Gastroesophageal sphincter (tissue), 4 donors: ENCODE measurements around the gene EOLA2. TPM values are rescaled to one million over a fixed set of nuclear protein-coding genes. Genes with fewer than 3 reads are reported as not detected.
"Not testable (repeated sequence)": the region's sequence is repeated elsewhere in the genome, so short reads cannot be mapped to it uniquely, and the experiment has no call there.

Experiments
- ATAC-seq: fragments of 150-250 bp; one replicate; pipeline ENCODE4 v1.9.1; 2016; ENCODE audit warnings: mild to moderate bottlenecking, moderate library complexity
- H3K27ac ChIP-seq, 4 donors: fragments of 200-600 bp; sonication (generic) in 3 of 4; 1 replicate in 3 of 4; 2 replicates in 1 of 4; pipeline ENCODE4 v1.5.1; 2016 to 2019
- H3K27me3 ChIP-seq: fragments of 200-600 bp; sonication (generic); one replicate; pipeline ENCODE4 v1.5.1; 2019
- H3K36me3 ChIP-seq, 2 donors: fragments of 200-600 bp; sonication (generic); one replicate each; pipeline ENCODE4 v1.5.1; 2019; ENCODE audit warnings: control low read depth in 1 of 2
- H3K4me1 ChIP-seq, 3 donors: fragments of 200-600 bp; sonication (generic); 1 replicate in 2 of 3; 2 replicates in 1 of 3; pipeline ENCODE4 v1.5.1; 2016 to 2019; ENCODE audit warnings: control low read depth in 2 of 3
- H3K4me3 ChIP-seq, 2 donors: fragments of 200-600 bp; sonication (generic); one replicate each; pipeline ENCODE4 v1.5.1; 2019; ENCODE audit warnings: mild to moderate bottlenecking in 1 of 2, moderate library complexity in 1 of 2
- H3K9me3 ChIP-seq, 3 donors: fragments of 200-600 bp; sonication (generic); one replicate each; pipeline ENCODE4 v1.5.1; 2017 to 2019; ENCODE audit warnings: control low read depth in 2 of 3
- CTCF ChIP-seq, 4 experiments: fragments of 200-600 bp in 2 of 4; fragments of 450-650 bp in 2 of 4; sonication (generic) in 1 of 4; IDR thresholded peaks; one replicate each; pipeline ENCODE4 v1.5.1; 2017 to 2019; ENCODE audit warnings: antibody characterized with exemption in 4 of 4, mild to moderate bottlenecking in 2 of 4, moderate library complexity in 2 of 4
- EP300 ChIP-seq: sonication (generic); formaldehyde crosslinking; IDR thresholded peaks from one replicate; pipeline ENCODE4 v1.6.1; 2017; ENCODE audit warnings: antibody characterized with exemption, mild to moderate bottlenecking
- POLR2A ChIP-seq, 2 donors: fragments of 450-650 bp; IDR thresholded peaks; one replicate each; pipeline ENCODE4 v1.6.1; 2017; ENCODE audit warnings: antibody characterized with exemption in 2 of 2, mild to moderate bottlenecking in 2 of 2, moderate library complexity in 1 of 2
- POLR2AphosphoS5 ChIP-seq: sonication (generic); formaldehyde crosslinking; IDR thresholded peaks from one replicate; pipeline ENCODE4 v1.6.1; 2017; ENCODE audit warnings: antibody characterized with exemption
- WGBS, 2 donors: methylation state at CpG; one replicate each; pipeline ENCODE4 v1.1.5; 2018; ENCODE audit warnings: low coverage in 1 of 2; 5-methylcytosine and 5-hydroxymethylcytosine counted together
- total RNA-seq, 4 donors: library from RNA; depleted of rRNA; stranded (reverse); fragments of >200 nt; gene quantifications; one replicate each; pipeline ENCODE4 v1.1.0, GENCODE V29; 2016

Gene EOLA2
- total RNA-seq, 4 donors from 2014 or later, result 14.8 to 21.0 (median 17.5) TPM

DNA sequence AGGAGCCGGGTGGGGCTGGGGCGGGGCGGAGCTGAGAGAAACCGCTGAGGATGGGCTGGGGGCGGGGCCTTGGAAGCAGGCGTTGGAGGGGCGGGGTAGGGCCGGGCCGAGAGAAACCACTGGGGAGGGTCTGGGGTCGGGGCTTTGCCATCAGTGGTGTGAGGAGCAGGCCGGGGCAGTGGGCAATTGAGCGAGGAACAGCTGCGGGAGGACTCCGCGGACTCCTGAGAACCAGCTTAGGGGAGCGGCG, 1.3 kb upstream of the EOLA2 start:
- WGBS, 2 donors, result 0% methylated on average over 5 of the region's 17 CpGs; no CpG with 5 or more reads in 1 of the 2 donors

DNA sequence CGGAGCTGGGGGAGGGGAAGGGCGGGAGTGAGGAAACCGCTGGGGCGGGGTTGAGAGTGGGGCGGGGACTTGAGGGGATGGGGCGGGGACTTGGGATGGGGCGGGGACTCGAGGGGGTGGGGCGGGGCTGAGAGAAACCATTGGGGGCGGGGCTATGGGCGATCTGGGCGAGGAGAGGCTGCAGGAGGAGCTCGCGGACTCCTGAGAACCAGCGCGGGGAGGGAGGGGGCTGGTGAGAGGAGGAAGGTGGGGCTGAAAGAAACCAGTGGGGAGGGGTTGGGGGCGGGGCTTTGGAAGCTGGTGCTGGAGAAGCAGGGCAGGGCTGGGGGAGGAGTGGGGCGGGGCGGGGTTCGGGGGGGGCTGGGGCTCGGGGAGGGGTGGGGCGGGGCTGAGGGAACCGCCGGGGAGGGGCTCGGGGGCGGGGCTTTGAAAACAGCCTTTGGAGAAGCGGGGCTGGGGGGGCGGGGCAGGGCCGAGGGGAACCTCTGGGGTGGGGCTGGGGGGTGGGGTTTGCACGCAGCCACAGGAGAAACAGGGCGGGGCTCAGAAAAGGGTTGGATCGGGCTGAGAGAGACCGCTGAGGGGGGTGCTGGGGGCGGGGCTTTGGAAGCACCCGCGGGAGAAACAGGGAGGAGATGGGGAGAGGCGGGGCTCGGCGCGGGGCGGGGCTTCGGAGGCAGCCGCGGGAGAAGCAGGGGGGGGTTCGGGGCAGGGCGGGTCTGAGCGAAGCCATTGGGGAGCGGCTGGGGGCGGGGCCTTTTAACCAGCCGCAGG, 777 bp upstream of the EOLA2 start:
- 0% methylated on average over 2 of the region's 50 CpGs; no CpG with 5 or more reads in 1 of the 2 donors for WGBS, 2 donors
- peak; percentile 9 for ATAC-seq
- H3K27ac ChIP-seq, result peak overlapping the region; percentile 92 to 98 (median 95)

More for the DNA sequence above, 1.3 kb upstream of the EOLA2 start:
- peaks cover 0 to 13% (median 4%) of the 10 kb centered on the region in 3 donors for H3K4me1 ChIP-seq
- H3K27me3 ChIP-seq, result no peaks in the 10 kb centered on the region
- H3K4me3 ChIP-seq, result peak overlapping the region; percentile 61 to 71
- TF ChIP-seq POLR2AphosphoS5 (no peak), CTCF (IDR thresholded peaks at IDR 0.05) (no peak), POLR2A (IDR thresholded peaks at IDR 0.05) (no peak), EP300 (no peak)
- H3K36me3 ChIP-seq, result peaks cover 0 to 2% of the 10 kb centered on the region in 2 donors
- ATAC-seq, result peak; percentile 41
- no peaks in the 10 kb centered on the region for H3K9me3 ChIP-seq
- H3K27ac ChIP-seq, result peak overlapping the region; percentile 92 to 98 (median 95)

GRCh38 chrX:149937871-149938426, 342 bp downstream of the EOLA2 start:
- Histone ChIP-seq H3K4me3 (peak overlapping the region; percentile 68 to 71), H3K4me1 (peaks cover 0 to 13% (median 4%) of the 10 kb centered on the region in 3 donors), H3K9me3 (no peaks in the 10 kb centered on the region), H3K36me3 (peaks cover 0 to 16% of the 10 kb centered on the region in 2 donors), H3K27ac (peak overlapping the region; percentile 84 to 98 (median 92)), H3K27me3 (no peaks in the 10 kb centered on the region)
- 0% methylated on average over 4 of the region's 46 CpGs; no CpG with 5 or more reads in 1 of the 2 donors for WGBS, 2 donors
- ATAC-seq, result no peak
- no peak for TF ChIP-seq POLR2A (IDR thresholded peaks at IDR 0.05)
- no peak for TF ChIP-seq EP300
- TF ChIP-seq CTCF (IDR thresholded peaks at IDR 0.05), result no peak
- no peak for TF ChIP-seq POLR2AphosphoS5

More for the DNA sequence above, 777 bp upstream of the EOLA2 start:
- H3K27me3 ChIP-seq, result no peaks in the 10 kb centered on the region
- TF ChIP-seq CTCF (IDR thresholded peaks at IDR 0.05) (no peak), POLR2AphosphoS5 (no peak), EP300 (no peak), POLR2A (IDR thresholded peaks at IDR 0.05) (no peak)
- no peaks in the 10 kb centered on the region for H3K9me3 ChIP-seq
- peak overlapping the region; percentile 61 to 71 for H3K4me3 ChIP-seq
- peaks cover 0 to 7% of the 10 kb centered on the region in 2 donors for H3K36me3 ChIP-seq
- peaks cover 0 to 13% (median 4%) of the 10 kb centered on the region in 3 donors for H3K4me1 ChIP-seq

DNA sequence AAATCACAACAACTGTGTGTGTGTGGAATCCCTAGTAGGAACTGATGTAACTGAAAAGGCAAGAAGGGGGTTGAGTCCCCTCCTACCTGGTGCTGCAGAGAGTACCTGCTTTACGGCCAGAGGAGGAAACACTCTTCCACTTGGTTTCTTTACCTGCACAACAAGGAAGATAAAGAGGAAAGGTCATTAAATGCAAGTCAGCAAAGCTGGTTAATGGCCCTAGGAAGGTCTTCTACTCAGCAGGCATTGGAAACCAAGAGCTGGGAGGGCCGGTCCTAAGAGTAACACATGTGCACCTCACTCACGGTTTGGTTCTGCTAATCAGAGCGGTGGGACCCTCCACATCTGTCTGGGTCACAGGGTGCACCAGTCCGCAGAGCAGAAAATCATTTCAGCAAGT, 963 bp downstream of the EOLA2 start:
- WGBS, 2 donors, result 44% methylated on average over 3 of the region's 5 CpGs; no CpG with 5 or more reads in 1 of the 2 donors

GRCh38 chrX:149933547-149933946, 4.7 kb downstream of the EOLA2 start:
- H3K4me1 ChIP-seq, H3K4me3 ChIP-seq, ATAC-seq, H3K27ac ChIP-seq, H3K27me3 ChIP-seq, H3K9me3 ChIP-seq: not testable (repeated sequence)
- H3K36me3 ChIP-seq, result peaks cover 0 to 18% of the 10 kb centered on the region in 2 donors
- WGBS, 2 donors, result no CpG with 5 or more reads among the region's 21 CpGs

More for the DNA sequence above, 963 bp downstream of the EOLA2 start:
- Histone ChIP-seq H3K4me3 (peak overlapping the region; percentile 68 to 71), H3K4me1 (peaks cover 0 to 13% (median 4%) of the 10 kb centered on the region in 3 donors), H3K36me3 (peaks cover 0 to 16% of the 10 kb centered on the region in 2 donors), H3K27ac (peak overlapping the region in 3 of 4 donors; percentile 92 to 98 (median 93))
- not testable (repeated sequence) for ATAC-seq, H3K9me3 ChIP-seq, H3K27me3 ChIP-seq

- not testable (repeated sequence) for H3K27me3 ChIP-seq, H3K27ac ChIP-seq, H3K4me1 ChIP-seq, H3K4me3 ChIP-seq, H3K9me3 ChIP-seq, ATAC-seq
- H3K36me3 ChIP-seq, result peaks cover 0 to 18% of the 10 kb centered on the region in 2 donors
- no CpG with 5 or more reads among the region's 5 CpGs for WGBS, 2 donors
Measured at GRCh38 chrX:149932970-149933369, 5.3 kb downstream of the EOLA2 start.

GRCh38 chrX:149932150-149932549, 6.1 kb downstream of the EOLA2 start:
- H3K36me3 ChIP-seq, result peaks cover 0 to 18% of the 10 kb centered on the region in 2 donors
- WGBS, 2 donors, result 80% methylated on average over 1 of the region's 2 CpGs; no CpG with 5 or more reads in 1 of the 2 donors
- not testable (repeated sequence) for H3K9me3 ChIP-seq, H3K27me3 ChIP-seq, ATAC-seq, H3K4me1 ChIP-seq, H3K4me3 ChIP-seq, H3K27ac ChIP-seq

GRCh38 chrX:149931355-149931754, 6.9 kb downstream of the EOLA2 start:
- H3K27me3 ChIP-seq, H3K9me3 ChIP-seq, H3K4me3 ChIP-seq, ATAC-seq, H3K4me1 ChIP-seq, H3K27ac ChIP-seq: not testable (repeated sequence)
- 43 to 71% methylated on average over 1 of the region's 4 CpGs for WGBS, 2 donors
- H3K36me3 ChIP-seq, result peaks cover 0 to 18% of the 10 kb centered on the region in 2 donors

GRCh38 chrX:149929400-149929799, 8.9 kb downstream of the EOLA2 start, which contains the start of gene HSFX4:
HSFX4 (plus strand) TSS chrX:149929573; CDS start chrX:149929645, 72 bp downstream.
- not testable (repeated sequence) for ATAC-seq, H3K9me3 ChIP-seq, H3K4me1 ChIP-seq, H3K27ac ChIP-seq, H3K27me3 ChIP-seq, H3K4me3 ChIP-seq
- H3K36me3 ChIP-seq, result peaks cover 0 to 15% of the 10 kb centered on the region in 2 donors
- no CpG with 5 or more reads among the region's 7 CpGs for WGBS, 2 donors
